ENCODE results near the gene TBCD. TPM values are rescaled to one million over a fixed set of nuclear protein-coding genes. Genes with fewer than 3 reads are reported as not detected.

Gene TBCD
- polyA plus RNA-seq, 1 experiment: 38.6 TPM

- H3K36me3 ChIP-seq (ENCODE audit: control insufficient read depth, insufficient read depth, low read length): no peaks in the 10 kb centered on the region; the same call in 1 of the 2 replicates
- ChIA-PET CTCF (interaction anchor here (4.3 kb wide), 1 partner anchor 93 kb away, joined by 32 read pairs; no protein-coding TSS in a partner anchor), POLR2A (no interaction called here)
- H3K4me3 ChIP-seq (ENCODE audit: low read depth, low read length): no peak overlapping the region
- H3K27me3 ChIP-seq (ENCODE audit: control insufficient read depth, insufficient read depth, low read length): no peaks in the 10 kb centered on the region
- TF ChIP-seq CTCF (IDR thresholded peaks at IDR 0.05; ENCODE audit: insufficient read depth, low read depth, low read length): no peak
- DNase-seq (ENCODE audit: low read depth): no peak
Observed at GRCh38 chr17:82873521-82873920, 121.7 kb downstream of the TBCD start.

DNA sequence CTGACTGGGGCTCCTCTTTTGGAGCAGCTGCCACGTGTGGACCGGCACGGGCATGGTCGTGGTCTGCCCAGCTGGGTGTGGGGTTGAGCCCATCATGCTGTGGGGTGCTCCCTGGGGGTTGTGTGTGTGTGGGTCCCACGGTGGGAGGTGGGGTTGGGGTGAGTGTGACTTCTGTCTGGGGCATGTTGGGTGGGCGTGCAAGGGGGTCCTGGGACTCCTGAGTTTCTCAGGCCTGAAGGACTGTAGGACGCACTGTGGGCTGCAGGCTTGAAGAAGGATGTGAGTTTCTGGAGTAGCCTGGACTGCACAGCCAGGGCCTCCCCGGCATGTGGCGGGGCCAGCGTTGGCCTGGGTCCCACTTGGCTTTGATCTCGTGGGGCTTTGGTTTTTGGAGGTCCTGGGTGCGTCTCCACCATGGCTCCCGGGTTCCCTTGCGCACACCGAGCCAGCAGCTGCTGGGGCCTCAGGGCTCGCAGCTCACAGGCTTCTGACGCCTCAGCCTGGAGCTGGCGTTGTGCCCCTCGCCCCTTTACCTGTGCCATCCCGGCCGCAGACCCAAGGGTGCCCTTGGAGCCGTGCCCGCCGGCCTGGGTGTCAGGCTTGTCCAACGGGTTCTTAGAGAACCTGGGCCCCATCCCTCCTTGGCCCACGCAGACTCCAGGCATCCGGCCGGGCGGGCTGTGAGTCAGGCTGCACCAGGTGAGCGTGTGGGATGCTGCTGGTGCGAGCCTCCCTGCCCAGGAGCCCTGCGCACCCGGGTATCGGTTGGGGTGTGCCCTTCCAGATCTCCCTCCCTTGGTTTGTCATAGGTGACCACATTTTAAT lies 122.4 kb downstream of the TBCD start:
- ChIA-PET POLR2A (no interaction called here), CTCF (interaction anchor here (1.2 to 4.3 kb wide), 2 partner anchors 11 to 93 kb away, joined by 3 to 32 read pairs; no protein-coding TSS in a partner anchor)
- H3K4me3 ChIP-seq (ENCODE audit: low read depth, low read length): no peak overlapping the region

GRCh38 chr17:82875407-82875856 lies 123.6 kb downstream of the TBCD start:
- Histone ChIP-seq H3K4me3 (ENCODE audit: low read depth, low read length) (no peak overlapping the region), H3K36me3 (ENCODE audit: control insufficient read depth, insufficient read depth, low read length) (no peaks in the 10 kb centered on the region; the same call in 1 of the 2 replicates), H3K27me3 (ENCODE audit: control insufficient read depth, insufficient read depth, low read length) (no peaks in the 10 kb centered on the region)
- TF ChIP-seq CTCF (IDR thresholded peaks at IDR 0.05; ENCODE audit: insufficient read depth, low read depth, low read length): no peak
- no peak for DNase-seq (ENCODE audit: low read depth)
- ChIA-PET CTCF (interaction anchor here (1.2 to 4.3 kb wide), 6 partner anchors 10 to 94 kb away, joined by 3 to 32 read pairs (median 7); no protein-coding TSS in a partner anchor), POLR2A (interaction anchor here (0.5 kb wide), 1 partner anchor 77 kb away, joined by 3 read pairs; no protein-coding TSS in a partner anchor)

More for the DNA sequence above, 122.4 kb downstream of the TBCD start:
- no peak for TF ChIP-seq CTCF (IDR thresholded peaks at IDR 0.05; ENCODE audit: insufficient read depth, low read depth, low read length)
- DNase-seq (ENCODE audit: low read depth): no peak
- Histone ChIP-seq H3K36me3 (ENCODE audit: control insufficient read depth, insufficient read depth, low read length) (no peaks in the 10 kb centered on the region; the same call in 1 of the 2 replicates), H3K27me3 (ENCODE audit: control insufficient read depth, insufficient read depth, low read length) (no peaks in the 10 kb centered on the region)

GRCh38 chr17:82876149-82876548 lies 124.3 kb downstream of the TBCD start:
- POLR2A ChIA-PET: no interaction called here
- no peaks in the 10 kb centered on the region; the same call in 1 of the 2 replicates for H3K36me3 ChIP-seq (ENCODE audit: control insufficient read depth, insufficient read depth, low read length)
- CTCF ChIA-PET: interaction anchor here (0.7 to 4.3 kb wide), 17 partner anchors 9 to 327 kb away, joined by 3 to 32 read pairs (median 3); no protein-coding TSS in a partner anchor

More at GRCh38 chr17:82876149-82876548, 124.3 kb downstream of the TBCD start:
- no peak for TF ChIP-seq CTCF (IDR thresholded peaks at IDR 0.05; ENCODE audit: insufficient read depth, low read depth, low read length)
- DNase-seq (ENCODE audit: low read depth): no peak
- Histone ChIP-seq H3K4me3 (ENCODE audit: low read depth, low read length) (no peak overlapping the region), H3K27me3 (ENCODE audit: control insufficient read depth, insufficient read depth, low read length) (no peaks in the 10 kb centered on the region)
